Brain microvascular endothelial cell (primary cell): ENCODE measurements around the gene S100A4.
"Not testable (repeated sequence)": the region's sequence is repeated elsewhere in the genome, so short reads cannot be mapped to it uniquely, and the experiment has no call there.

ENCODE experiments used
- DNase-seq: peaks from one replicate; pipeline ENCODE4 v3.0.0-alpha.2; 2020
- H3K27ac ChIP-seq: fragments of 250-450 bp; sonication (Bioruptor Pico); 2 replicates; pipeline ENCODE4 v1.5.1; 2020; ENCODE audit warnings: mild to moderate bottlenecking, moderate library complexity
- H3K27me3 ChIP-seq: fragments of 250-450 bp; sonication (Bioruptor Pico); replicated peaks from 2 replicates; pipeline ENCODE4 v1.5.1; 2020; ENCODE audit warnings: mild to moderate bottlenecking
- H3K36me3 ChIP-seq: fragments of 250-450 bp; sonication (Bioruptor Pico); replicated peaks from 2 replicates; pipeline ENCODE4 v1.5.1; 2020; ENCODE audit warnings: mild to moderate bottlenecking
- H3K4me3 ChIP-seq: 2 replicates; pipeline ENCODE4 v1.5.1; 2011; ENCODE audit warnings: low read depth, mild to moderate bottlenecking, control low read depth, low read length, moderate library complexity
- in situ Hi-C: cut with HindIII; loops from 2 replicates; pipeline ENCODE4 v1.10.0; 2017; ENCODE audit warnings: low sequenced_read_pairs, low pct_ligation_motif_present
- TF ChIP-seq, protein P1 (sequence below): IDR thresholded peaks from 2 replicates; pipeline ENCODE4 v1.5.1; 2011; ENCODE audit warnings: low read depth, mild to moderate bottlenecking, moderate library complexity, low read length, control low read depth, inconsistent platforms; ENCODE audit errors: missing control alignments

Gene S100A4

DNA sequence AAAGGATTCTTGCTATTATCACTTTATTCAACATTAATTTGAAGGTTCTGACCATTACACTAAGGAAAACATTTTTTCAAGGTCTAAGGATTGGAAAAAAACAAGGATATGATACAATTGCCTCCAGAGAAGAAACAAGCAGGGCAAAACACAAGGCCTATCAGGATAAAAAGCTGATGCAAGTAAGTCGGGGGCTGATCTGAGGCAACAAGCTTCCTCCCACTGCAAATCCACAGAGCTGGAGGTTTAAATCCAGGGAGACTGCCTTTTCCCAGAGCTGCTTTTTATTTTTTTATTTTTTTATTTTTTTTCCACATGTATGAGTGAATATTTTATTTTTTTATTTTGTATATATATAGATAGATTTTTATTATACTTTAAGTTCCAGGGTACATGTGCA, 39.4 kb upstream of the S100A4 start:
- H3K27me3 ChIP-seq: no peaks in the 10 kb centered on the region
- H3K27ac ChIP-seq: no peak overlapping the region
- in situ Hi-C loops: no loop called here
- H3K4me3 ChIP-seq: no peak overlapping the region
- no peaks in the 10 kb centered on the region for H3K36me3 ChIP-seq
- DNase-seq: no peak
- TF ChIP-seq, protein P1, sequence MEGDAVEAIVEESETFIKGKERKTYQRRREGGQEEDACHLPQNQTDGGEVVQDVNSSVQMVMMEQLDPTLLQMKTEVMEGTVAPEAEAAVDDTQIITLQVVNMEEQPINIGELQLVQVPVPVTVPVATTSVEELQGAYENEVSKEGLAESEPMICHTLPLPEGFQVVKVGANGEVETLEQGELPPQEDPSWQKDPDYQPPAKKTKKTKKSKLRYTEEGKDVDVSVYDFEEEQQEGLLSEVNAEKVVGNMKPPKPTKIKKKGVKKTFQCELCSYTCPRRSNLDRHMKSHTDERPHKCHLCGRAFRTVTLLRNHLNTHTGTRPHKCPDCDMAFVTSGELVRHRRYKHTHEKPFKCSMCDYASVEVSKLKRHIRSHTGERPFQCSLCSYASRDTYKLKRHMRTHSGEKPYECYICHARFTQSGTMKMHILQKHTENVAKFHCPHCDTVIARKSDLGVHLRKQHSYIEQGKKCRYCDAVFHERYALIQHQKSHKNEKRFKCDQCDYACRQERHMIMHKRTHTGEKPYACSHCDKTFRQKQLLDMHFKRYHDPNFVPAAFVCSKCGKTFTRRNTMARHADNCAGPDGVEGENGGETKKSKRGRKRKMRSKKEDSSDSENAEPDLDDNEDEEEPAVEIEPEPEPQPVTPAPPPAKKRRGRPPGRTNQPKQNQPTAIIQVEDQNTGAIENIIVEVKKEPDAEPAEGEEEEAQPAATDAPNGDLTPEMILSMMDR: no peak

DNA sequence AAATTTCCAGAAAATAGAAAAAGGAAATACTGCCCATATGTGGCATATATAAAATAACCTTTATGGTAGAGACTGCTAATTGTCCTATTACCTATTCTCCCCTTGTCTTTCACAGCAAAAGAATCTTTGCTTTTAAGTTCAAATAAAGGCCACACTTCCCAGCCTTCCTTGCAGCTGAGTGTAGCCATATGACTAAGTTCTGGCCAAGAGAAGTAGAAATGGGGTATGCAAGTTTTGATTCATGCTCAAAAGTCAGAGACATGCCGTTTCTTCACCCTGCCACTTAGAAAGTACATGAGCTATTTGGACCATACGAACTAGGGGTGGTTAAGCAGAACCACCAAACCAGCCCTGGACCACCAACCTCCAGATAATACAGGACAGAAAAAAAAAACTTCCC, 38.4 kb upstream of the S100A4 start:
- no peak overlapping the region for H3K4me3 ChIP-seq
- TF ChIP-seq, protein P1: no peak
- H3K27me3 ChIP-seq: no peaks in the 10 kb centered on the region
- no peaks in the 10 kb centered on the region for H3K36me3 ChIP-seq
- no peak overlapping the region for H3K27ac ChIP-seq
- no peak for DNase-seq
- in situ Hi-C loops: no loop called here

DNA sequence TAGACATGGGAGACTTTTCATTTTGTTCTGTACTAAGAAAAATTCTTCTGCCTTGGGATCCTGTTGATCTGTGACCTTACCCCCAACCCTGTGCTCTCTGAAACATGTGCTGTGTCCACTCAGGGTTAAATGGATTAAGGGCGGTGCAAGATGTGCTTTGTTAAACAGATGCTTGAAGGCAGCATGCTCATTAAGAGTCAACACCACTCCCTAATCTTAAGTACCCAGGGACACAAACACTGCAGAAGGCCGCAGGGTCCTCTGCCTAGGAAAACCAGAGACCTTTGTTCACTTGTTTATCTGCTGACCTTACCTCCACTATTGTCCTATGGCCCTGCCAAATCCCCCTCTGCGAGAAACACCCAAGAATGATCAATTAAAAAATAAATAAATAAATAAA, 37.9 kb upstream of the S100A4 start:
- DNase-seq, H3K27me3 ChIP-seq, H3K4me3 ChIP-seq, in situ Hi-C loops, H3K27ac ChIP-seq, H3K36me3 ChIP-seq: not testable (repeated sequence)

DNA sequence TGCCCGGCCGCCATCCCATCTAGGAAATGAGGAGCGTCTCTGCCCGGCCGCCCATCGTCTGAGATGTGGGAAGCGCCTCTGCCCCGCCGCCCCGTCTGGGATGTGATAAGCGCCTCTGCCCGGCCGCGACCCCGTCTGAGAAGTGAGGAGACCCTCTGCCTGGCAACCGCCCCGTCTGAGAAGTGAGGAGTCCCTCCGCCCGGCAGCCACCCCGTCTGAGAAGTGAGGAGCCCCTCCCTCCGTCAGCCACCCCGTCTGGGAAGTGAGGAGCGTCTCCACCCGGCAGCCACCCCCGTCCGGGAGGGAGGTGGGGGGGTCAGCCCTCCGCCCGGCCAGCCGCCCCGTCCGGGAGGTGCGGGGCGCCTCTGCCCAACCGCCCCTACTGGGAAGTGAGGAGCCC, 37.2 kb upstream of the S100A4 start:
- H3K27me3 ChIP-seq, H3K36me3 ChIP-seq, H3K27ac ChIP-seq, DNase-seq, H3K4me3 ChIP-seq, in situ Hi-C loops: not testable (repeated sequence)

DNA sequence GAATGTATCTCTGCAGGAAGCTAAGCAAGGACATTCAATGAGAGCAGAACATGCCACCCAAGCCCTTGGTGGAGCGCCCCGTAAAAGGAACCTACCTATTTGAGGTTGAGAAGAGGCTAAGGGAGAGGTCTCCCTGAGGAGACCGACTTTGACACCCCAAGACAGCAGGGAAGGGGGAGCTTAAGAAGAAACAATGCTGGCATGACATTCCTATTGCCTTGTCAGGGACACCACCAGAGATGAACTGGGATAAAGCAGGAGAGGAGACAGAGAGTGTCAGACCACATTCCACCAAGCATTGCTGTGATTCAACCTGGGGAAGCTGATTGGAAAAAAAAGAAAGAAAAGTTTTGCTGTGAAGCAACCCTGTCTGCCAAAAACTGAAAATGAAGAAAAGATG, 33.3 kb upstream of the S100A4 start:
- in situ Hi-C loops: no loop called here
- Histone ChIP-seq H3K4me3 (no peak overlapping the region), H3K36me3 (no peaks in the 10 kb centered on the region), H3K27me3 (no peaks in the 10 kb centered on the region), H3K27ac (no peak overlapping the region)
- TF ChIP-seq, protein P1: no peak
- DNase-seq: no peak

DNA sequence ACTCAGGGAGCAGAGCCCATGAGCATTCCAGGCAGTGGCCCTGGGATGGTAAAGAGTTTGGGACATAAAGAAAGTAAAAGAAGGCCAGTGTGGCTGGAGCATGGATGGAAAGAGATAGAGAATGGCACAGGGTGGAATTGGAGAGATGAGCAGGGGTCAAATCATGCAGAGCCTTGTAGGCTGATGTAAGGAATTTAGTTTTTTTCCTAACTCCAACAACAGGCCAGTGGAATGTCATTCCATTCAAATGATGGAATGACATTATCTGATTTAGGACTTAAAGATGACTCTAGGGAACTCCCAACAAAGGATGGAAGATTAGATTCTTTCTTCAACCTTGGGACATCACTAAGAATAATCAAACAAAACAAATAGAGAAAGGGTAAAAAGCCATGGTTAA, 32.9 kb upstream of the S100A4 start:
- in situ Hi-C loops: no loop called here
- no peaks in the 10 kb centered on the region for H3K36me3 ChIP-seq
- H3K27me3 ChIP-seq: no peaks in the 10 kb centered on the region
- TF ChIP-seq, protein P1: no peak
- H3K27ac ChIP-seq: no peak overlapping the region
- DNase-seq: no peak
- H3K4me3 ChIP-seq: no peak overlapping the region

DNA sequence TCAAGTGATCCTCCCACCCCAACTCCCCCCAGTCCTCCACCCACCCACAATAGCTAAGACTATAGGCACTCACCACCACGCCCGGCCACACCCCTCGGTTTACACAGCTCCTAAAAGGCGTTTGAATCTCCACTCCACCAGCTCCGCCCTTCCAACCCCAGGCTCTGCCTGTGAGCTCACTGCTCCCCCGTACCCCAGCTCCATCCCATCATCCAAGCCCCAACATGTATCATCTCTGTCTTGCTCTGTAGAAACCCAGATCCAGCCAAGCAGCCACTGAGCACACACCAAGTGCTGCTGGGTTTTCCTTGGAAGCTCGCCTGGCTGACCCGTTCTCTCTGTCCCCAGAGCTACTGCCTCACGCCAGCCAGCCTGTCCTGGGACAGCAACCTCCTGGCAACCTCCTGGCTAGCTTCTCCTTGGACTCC, 32.0 kb upstream of the S100A4 start:
- TF ChIP-seq, protein P1: no peak
- Histone ChIP-seq H3K4me3 (no peak overlapping the region), H3K36me3 (no peaks in the 10 kb centered on the region), H3K27ac (no peak overlapping the region), H3K27me3 (no peaks in the 10 kb centered on the region)
- DNase-seq: no peak
- in situ Hi-C loops: no loop called here
